ENCODE data around the gene FOXK2. TPM values are rescaled to one million over a fixed set of nuclear protein-coding genes. Genes with fewer than 3 reads are reported as not detected.
"Not testable (repeated sequence)": the region's sequence is repeated elsewhere in the genome, so short reads cannot be mapped to it uniquely, and the experiment has no call there.

The FOXK2 gene
- total RNA-seq, 4 donors from 2014 or later: 40.4 to 76.7 (median 52.4) TPM

DNA sequence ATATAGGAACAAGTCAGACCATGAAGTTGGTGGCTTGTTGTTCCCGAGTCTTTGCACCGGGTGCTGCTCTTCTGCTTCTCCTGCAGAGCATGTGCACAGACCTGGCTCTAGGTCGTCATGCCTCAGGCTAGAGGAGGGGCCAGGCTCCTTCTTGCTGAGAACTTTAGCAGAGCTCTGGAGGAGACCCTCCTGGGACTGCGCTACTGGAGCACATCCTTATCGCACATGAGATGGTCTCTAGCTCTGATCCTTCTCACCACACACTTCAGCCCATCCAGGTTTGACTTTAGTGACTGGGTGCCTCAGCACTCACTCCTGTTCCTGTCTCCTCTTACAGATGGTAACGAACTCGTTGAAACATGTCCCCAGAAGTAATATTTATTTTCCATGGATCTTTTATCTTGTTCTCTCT, 14.9 kb downstream of the FOXK2 start:
- no peak for DNase-seq (ENCODE audit: low spot score in 2 of 2)
- 46 to 51% methylated on average over 7 of the region's 7 CpGs for WGBS, 2 donors
- no peak overlapping the region for H3K4me3 ChIP-seq (ENCODE audit: low read depth, poor library complexity, severe bottlenecking)
- no peak for TF ChIP-seq CTCF (IDR thresholded peaks at IDR 0.05)
- TF ChIP-seq POLR2A (IDR thresholded peaks at IDR 0.05): no peak
- intact Hi-C loops (cut with DNase I; ENCODE audit: low total_unique reads): no loop called here

DNA sequence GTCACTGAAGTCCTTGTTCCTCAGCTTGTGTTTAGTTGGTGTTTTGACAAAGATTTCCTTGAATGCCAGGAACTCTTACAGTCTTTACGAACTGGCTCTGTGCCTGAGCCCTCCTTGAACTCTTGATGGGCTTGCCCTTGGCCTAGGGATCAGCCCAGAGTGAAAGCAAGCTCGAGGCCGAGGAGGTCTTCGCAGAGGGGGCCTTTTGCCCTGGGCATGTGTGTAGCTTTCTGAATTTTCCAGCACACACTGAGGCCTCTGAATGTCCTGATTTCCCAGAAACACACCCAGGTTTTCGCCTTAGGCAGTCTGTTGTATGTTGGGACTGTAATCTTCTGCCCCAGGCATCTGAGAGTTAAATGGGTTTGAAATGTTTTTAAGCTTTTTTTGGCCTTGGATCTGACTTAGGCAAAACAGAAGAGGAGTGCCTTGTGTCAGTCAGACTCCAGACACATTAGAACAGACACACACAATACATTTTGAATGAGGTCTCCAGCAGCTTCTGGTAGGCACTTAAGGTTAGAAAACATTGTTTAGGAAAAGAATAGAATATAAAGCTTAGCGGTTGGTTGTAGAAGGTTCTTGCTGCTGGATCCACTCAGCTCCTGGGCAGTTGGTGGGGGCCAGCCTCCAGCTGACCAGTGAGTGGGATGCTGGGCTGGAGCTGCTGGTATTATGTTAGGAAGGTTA, 17.1 kb downstream of the FOXK2 start:
- no peak overlapping the region for H3K4me3 ChIP-seq (ENCODE audit: low read depth, poor library complexity, severe bottlenecking)
- 7 to 8% methylated on average over 6 of the region's 6 CpGs for WGBS, 2 donors
- TF ChIP-seq CTCF (IDR thresholded peaks at IDR 0.05): no peak
- no peak for TF ChIP-seq POLR2A (IDR thresholded peaks at IDR 0.05)
- intact Hi-C loops (cut with DNase I; ENCODE audit: low total_unique reads): no loop called here
- DNase-seq (ENCODE audit: low spot score in 2 of 2): no peak

- DNase-seq (ENCODE audit: low spot score in 2 of 2); intact Hi-C loops (cut with DNase I; ENCODE audit: low total_unique reads); H3K4me3 ChIP-seq (ENCODE audit: low read depth, poor library complexity, severe bottlenecking): not testable (repeated sequence)
- 46 to 60% methylated on average over 9 of the region's 9 CpGs for WGBS, 2 donors
Measured at GRCh38 chr17:82537228-82537627, 17.7 kb downstream of the FOXK2 start.

- 79 to 81% methylated on average over 17 to 18 of the region's 18 CpGs for WGBS, 2 donors
- H3K4me3 ChIP-seq (ENCODE audit: low read depth, poor library complexity, severe bottlenecking); DNase-seq (ENCODE audit: low spot score in 2 of 2); intact Hi-C loops (cut with DNase I; ENCODE audit: low total_unique reads): not testable (repeated sequence)
Measured at GRCh38 chr17:82539076-82539475, 19.5 kb downstream of the FOXK2 start.

DNA sequence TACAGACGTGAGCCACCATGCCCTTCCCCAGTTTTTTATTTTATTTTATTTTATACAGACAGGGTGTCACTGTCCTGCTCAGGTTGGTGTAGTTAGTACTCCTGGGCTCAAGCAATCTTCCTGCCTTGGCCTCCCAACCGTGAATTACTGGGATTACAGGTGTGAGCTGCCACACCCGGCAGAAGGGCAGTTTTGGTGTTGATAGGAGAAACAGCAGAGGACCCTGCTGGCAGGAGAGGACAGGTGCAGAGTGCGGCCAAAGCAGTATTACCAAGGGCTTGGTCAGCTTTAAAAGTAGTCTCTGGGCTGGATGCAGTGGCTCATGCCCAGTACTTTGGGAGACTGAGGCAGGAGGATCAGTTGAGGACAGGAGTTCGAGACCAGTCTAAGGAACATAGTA, 22.9 kb downstream of the FOXK2 start:
- TF ChIP-seq POLR2A (IDR thresholded peaks at IDR 0.05): no peak
- no peak for TF ChIP-seq CTCF (IDR thresholded peaks at IDR 0.05)
- no peak for DNase-seq (ENCODE audit: low spot score in 2 of 2)
- intact Hi-C loops (cut with DNase I; ENCODE audit: low total_unique reads): no loop called here
- WGBS, 2 donors: 88 to 89% methylated on average over 5 of the region's 5 CpGs
- no peak overlapping the region for H3K4me3 ChIP-seq (ENCODE audit: low read depth, poor library complexity, severe bottlenecking)

GRCh38 chr17:82544431-82545070, 25.0 kb downstream of the FOXK2 start:
- intact Hi-C loops (cut with DNase I; ENCODE audit: low total_unique reads): no loop called here
- 54 to 57% methylated on average over 16 of the region's 16 CpGs for WGBS, 2 donors
- TF ChIP-seq POLR2A (IDR thresholded peaks at IDR 0.05) (no peak), CTCF (IDR thresholded peaks at IDR 0.05) (no peak)
- no peak overlapping the region for H3K4me3 ChIP-seq (ENCODE audit: low read depth, poor library complexity, severe bottlenecking)
- DNase-seq (ENCODE audit: low spot score in 2 of 2): no peak

DNA sequence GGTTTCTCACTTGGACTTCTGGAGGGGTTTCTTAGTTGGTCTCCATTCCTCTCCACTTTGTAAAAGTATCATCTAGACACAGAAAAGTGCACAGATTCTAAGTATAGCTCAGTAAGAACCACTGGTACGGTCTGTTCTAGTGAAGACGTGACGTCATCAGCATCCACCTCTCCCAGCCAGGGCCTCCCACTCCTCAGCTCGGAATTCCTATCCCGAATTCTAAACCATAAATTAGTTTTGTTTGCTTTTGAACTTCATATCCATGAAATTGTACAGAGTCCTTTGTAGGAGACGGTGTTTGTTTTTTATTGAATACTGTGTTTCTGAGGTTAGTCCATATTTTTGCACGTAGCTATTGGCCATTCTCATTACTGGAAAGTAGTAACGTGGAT, 25.5 kb downstream of the FOXK2 start:
- WGBS, 2 donors: 58 to 64% methylated on average over 8 of the region's 8 CpGs
- TF ChIP-seq CTCF (IDR thresholded peaks at IDR 0.05): no peak
- no peak for TF ChIP-seq POLR2A (IDR thresholded peaks at IDR 0.05)
- no peak overlapping the region for H3K4me3 ChIP-seq (ENCODE audit: low read depth, poor library complexity, severe bottlenecking)
- intact Hi-C loops (cut with DNase I; ENCODE audit: low total_unique reads): no loop called here
- DNase-seq (ENCODE audit: low spot score in 2 of 2): no peak
